Epithelial cell of esophagus (primary cell): Measurements from ENCODE around the gene SNX21.

Experiments
- DNase-seq: peaks from one replicate; pipeline ENCODE4 v3.0.0; 2010; ENCODE audit warnings: low read depth
- H3K4me3 ChIP-seq: 2 replicates; pipeline ENCODE4 v1.5.1; 2011; ENCODE audit warnings: mild to moderate bottlenecking, low read length, control low read depth
- TF ChIP-seq, protein P1 (sequence below): IDR thresholded peaks from 2 replicates; pipeline ENCODE4 v1.5.1; 2011; ENCODE audit warnings: low read depth, mild to moderate bottlenecking, low read length, control low read depth, inconsistent platforms; ENCODE audit not compliant: insufficient read depth; ENCODE audit errors: missing control alignments

SNX21 gene

DNA sequence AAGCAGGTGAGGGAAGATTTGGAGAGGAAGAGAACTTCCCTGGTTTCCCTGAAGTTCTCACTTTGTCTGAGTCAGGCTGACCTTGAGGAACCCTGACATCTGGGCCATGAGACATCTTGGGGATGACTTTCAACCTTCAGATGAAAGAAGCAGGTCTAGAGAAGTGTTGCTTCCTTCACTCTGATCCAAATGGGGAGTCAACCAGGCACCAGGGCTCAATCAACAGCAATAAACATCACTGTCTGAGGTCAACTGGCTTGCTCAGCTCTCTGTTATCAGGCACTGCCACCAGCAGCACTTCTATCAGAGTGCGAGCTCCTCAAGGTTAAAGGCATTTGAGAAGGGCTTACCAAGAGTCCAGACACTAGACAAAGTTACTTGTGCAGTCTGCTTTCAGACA, 17.3 kb downstream of the SNX21 start:
- no peak for DNase-seq
- H3K4me3 ChIP-seq, result no peak overlapping the region
- TF ChIP-seq, protein P1, sequence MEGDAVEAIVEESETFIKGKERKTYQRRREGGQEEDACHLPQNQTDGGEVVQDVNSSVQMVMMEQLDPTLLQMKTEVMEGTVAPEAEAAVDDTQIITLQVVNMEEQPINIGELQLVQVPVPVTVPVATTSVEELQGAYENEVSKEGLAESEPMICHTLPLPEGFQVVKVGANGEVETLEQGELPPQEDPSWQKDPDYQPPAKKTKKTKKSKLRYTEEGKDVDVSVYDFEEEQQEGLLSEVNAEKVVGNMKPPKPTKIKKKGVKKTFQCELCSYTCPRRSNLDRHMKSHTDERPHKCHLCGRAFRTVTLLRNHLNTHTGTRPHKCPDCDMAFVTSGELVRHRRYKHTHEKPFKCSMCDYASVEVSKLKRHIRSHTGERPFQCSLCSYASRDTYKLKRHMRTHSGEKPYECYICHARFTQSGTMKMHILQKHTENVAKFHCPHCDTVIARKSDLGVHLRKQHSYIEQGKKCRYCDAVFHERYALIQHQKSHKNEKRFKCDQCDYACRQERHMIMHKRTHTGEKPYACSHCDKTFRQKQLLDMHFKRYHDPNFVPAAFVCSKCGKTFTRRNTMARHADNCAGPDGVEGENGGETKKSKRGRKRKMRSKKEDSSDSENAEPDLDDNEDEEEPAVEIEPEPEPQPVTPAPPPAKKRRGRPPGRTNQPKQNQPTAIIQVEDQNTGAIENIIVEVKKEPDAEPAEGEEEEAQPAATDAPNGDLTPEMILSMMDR, result no peak

- TF ChIP-seq, protein P1, result no peak
- no peak for DNase-seq
- H3K4me3 ChIP-seq, result no peak overlapping the region
Measured at GRCh38 chr20:45851501-45851900, 17.9 kb downstream of the SNX21 start.

- TF ChIP-seq, protein P1, result no peak
- DNase-seq, result no peak
- H3K4me3 ChIP-seq, result no peak overlapping the region
Measured at GRCh38 chr20:45852326-45852725, 18.7 kb downstream of the SNX21 start.

- no peak for DNase-seq
- H3K4me3 ChIP-seq, result no peak overlapping the region
- TF ChIP-seq, protein P1, result no peak
Measured at GRCh38 chr20:45853484-45853883, 19.9 kb downstream of the SNX21 start.

DNA sequence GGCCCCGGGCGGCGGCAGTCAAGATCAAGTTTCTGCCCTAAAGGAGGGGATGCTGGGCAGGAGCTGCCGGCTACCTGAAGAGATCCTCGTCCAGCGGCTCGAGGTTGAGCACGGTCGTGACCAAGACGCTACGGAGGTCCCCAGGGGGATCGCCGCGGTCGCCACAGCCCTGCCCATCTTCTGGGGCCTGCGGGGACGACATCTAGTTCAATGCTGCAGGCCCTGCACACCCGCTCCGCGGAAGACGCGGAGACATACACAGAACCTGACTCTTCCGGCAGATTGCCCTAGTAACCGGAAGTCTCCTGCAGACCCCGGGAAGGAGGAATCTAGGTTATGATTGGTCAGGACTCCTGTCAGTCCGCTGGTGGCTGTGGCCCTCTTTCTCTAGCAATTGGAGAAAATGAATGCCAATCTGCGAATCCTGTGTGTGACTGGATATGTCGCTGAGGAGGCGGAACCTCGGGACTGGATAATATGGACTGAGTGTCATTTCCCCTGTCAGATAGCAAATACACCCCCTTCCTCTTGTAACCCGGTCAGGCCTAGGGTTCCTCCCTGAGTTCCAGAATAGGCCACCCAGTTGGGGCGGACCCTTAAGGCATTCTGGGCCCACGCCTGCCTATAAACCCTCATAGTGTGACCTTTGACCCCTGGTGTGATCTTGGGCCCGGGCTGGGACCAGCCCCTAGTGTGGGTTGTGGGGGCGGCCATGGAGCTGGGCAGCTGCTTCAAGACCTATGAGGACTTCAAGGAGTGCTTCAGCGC, 23.7 kb downstream of the SNX21 start, which contains the start of the genes ACOT8 and ZSWIM3:
TSS of gene ACOT8 (minus strand) at position 279 of the 768 bp plus-strand sequence. CDS start at position 202, 77 bp downstream.
TSS of gene ZSWIM3 (plus strand) at position 501 of the 768 bp plus-strand sequence. CDS start at position 713, 212 bp downstream.
- TF ChIP-seq, protein P1, result no peak
- peak within 1 kb of the TSS; percentile 89 for H3K4me3 ChIP-seq
- peak; percentile 100 for DNase-seq

GRCh38 chr20:45857882-45858216, 24.2 kb downstream of the SNX21 start:
- peak overlapping the region; percentile 89 for H3K4me3 ChIP-seq
- TF ChIP-seq, protein P1, result no peak
- DNase-seq, result peak; percentile 24

DNA sequence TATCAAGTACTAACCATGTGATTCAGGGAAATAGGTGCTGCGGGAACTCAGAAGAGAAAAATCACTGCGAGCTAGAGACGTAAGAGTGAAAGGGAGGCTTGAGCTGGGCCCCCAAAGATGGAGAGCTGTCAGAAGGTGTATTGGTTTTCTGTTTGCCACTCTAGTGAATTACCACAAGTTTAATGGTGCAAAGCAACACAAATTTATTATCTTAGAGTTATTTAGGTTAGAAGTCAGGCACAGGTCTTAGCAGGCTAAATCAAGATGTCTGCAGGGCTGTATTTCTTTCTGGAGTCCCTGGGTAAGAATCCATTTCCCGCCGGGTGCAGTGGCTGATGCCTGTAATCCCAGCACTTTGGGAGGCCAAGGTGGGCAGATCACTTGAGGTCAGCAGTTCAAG, 26.3 kb downstream of the SNX21 start:
- no peak overlapping the region for H3K4me3 ChIP-seq
- DNase-seq, result no peak
- TF ChIP-seq, protein P1, result no peak
